COR-L47 (cell line): Measurements from ENCODE around the gene AFF4.

Experiments
- DNase-seq: peaks from one replicate; lab custom pipeline; 2025; lab: John Stamatoyannopoulos, UW

AFF4 gene

DNA sequence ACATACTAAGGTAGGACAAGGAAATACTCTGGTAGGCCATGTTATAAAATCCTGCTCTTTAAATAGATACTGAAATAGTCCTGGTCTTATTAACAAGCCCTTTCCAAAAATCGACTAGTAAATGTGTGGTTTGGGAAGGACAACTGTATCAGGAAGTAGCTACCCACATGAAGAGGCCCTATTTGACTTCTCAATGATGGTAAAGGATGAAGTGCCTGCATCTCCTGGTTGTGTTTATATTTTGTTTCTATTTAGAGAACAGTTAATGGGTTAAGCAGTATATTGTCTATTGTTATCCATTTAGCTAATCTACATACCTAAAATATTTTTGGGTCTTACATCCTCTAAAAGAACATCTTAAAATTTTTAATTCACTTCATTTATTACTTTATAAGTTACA, 109.6 kb downstream of the AFF4 start:
- no peak for DNase-seq

DNA sequence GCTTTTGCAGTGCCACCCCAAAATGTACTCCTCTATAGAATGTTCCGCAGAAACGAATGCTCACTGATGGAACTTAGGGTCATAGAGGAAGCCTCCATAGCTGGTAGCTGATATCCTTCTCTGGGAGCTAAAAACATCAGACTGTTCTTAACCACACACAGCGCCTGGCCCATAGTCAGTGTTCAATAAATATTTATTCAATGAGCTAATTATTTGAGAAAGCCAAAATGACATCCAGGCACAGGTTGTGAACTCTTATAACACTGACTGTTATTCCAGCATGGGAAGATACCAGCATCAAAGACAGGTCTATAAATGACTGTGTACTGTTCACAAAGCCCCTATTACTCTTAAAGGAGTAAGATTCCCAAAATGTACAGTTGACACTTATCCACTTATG, 110.1 kb downstream of the AFF4 start:
- DNase-seq: no peak

DNA sequence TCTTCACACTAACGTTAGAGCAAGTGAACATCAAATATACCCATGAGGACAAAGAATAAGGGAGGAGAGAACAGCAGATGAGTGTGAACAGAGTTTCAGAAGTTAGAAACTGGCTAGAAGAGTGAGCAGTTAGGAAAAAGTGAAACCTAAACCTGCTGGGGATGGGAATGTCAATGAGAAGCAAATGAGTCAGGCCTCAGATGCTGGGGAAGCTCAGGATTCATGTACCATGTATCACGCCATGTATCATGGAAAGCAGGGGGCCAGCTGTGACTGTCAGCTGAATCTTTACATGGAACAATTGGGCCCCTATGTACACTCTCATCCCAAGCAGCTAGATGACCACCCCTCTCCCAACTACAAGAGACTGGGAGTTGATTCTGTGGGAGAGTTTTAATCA, 113.4 kb downstream of the AFF4 start:
- DNase-seq: no peak

DNA sequence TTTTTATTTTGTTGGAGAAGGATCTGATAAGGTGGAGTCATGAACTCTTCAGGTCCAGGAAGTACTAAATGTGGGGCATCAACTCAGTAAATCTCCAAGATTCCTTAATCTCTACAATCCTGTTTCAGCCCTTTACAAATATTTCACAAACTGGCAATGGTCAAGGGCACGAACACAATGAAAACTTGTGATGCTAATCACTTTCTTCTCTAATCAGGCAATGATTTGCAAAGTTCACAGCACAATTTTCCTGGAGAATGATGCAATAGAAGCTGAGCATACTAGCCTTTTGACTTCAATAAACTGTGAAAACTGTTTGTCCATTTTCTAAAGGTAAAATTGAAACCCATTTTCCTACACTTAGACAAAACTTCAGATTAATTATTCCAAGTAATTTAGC, 114.1 kb downstream of the AFF4 start:
- no peak for DNase-seq

DNA sequence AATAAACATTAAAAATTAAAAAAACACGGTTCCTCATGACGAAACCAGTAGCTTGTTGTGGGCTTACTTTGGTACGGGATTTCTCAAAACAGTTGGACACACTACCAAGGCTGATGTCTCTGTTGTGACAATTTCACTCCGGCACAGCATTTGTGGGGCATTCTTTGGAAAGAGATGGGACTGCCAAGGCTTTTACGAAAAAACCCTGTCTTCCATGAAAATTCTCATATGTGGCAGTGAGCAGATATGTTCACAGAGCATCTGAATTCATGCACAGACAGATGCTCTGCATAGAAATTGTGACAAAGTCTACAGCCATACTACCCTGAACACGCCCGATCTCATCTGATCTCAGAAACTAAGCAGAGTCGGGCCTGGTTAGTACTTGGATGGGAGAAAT, 115.2 kb downstream of the AFF4 start:
- no peak for DNase-seq

DNA sequence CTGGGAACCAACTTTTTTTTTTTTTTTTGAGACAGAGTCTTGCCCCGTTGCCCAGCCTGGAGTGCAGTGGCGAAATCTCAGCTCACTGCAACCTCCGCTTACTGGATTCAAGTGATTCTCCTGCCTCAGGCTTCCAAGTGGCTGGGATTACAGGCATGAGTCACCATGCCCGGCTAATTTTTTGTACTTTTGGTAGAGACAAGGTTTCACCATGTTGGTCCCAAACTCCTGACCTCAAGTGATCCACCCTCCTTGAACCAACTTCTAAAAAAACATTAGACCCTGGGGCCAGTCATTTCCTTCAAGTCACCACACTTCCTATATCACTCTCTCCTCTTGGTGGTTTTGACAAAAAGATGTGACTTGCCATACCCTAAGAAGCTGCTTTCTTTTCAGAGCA, 122.1 kb downstream of the AFF4 start:
- DNase-seq: no peak

DNA sequence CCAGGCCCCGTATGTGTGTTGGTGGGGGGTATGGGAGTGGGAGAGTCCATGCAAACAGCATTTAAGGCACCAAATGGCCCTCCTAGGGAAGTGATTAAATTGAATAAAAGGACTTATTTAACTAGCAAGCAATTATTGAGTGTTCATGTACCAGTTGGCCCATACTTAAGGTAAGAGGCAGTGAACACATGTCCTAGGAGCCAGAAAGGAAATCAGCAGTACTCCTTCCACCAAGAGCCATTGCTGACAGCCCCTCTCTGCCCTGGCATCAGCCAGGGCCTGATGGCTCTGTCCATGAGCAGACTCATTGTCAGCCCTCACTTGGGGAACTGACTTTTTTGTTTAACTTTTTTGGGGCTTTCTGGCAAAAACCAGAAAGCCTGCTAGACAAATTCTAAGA, 122.5 kb downstream of the AFF4 start:
- peak; percentile 24 for DNase-seq

DNA sequence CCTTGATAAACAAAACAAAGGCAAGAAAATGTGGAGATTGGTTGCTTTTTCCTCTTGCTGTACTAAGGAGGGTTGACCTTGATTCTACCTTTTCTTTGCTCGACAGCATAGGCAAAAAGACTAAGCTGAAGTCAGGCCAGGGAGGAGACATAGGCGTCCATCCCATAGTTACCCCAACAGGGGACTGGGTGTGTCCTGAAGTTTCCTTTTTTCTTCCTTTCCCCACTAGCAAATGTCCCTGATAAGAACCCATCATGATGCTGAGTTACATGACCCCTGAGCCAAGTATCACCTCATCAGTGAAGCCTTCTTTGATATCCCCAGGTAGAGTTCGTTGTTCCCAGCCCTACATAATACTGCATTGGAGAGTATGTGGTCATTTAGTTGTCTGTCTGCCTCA, 123.1 kb downstream of the AFF4 start:
- no peak for DNase-seq

DNA sequence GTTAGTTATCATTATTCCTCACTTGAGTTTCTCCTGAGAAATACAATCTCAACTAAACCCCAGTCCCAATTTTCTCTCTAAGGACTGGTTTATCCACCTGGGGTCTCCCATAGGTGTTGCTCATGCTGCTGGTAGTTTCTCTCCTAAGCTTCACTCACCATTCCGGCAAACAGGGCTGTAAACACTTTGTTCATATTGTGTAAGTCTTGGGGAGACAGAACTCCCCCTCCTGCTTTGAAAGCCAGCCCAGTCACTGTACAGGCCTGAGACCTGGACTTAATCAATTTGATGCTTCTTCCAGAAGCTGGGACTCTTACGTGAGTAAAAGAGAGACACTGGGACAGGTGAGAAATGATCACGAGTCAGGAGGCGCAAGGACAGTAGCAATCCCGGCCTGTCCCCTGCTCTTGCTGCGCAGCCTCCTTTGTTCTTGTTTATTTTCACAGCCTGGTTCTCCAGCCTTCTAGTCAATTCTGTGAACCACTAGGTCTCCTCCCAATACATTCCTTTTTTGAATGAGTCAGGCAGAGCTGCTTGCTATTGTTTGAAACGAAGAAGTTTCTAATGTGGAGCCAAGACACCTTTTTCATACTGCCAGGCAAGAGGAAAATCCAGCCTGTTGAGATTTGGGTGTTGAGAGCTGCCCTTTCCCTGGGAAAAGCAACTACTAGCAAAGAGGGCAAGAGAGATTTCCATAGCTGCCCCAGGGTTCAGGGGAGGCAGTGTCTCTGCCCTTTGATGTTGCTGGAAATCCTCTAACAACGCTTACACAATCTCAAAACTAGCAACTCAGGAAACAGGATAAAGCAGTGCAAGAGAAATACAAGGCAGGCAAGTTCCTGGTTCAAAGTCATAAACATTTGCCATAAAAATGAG, 123.8 kb downstream of the AFF4 start:
- DNase-seq: no peak

DNA sequence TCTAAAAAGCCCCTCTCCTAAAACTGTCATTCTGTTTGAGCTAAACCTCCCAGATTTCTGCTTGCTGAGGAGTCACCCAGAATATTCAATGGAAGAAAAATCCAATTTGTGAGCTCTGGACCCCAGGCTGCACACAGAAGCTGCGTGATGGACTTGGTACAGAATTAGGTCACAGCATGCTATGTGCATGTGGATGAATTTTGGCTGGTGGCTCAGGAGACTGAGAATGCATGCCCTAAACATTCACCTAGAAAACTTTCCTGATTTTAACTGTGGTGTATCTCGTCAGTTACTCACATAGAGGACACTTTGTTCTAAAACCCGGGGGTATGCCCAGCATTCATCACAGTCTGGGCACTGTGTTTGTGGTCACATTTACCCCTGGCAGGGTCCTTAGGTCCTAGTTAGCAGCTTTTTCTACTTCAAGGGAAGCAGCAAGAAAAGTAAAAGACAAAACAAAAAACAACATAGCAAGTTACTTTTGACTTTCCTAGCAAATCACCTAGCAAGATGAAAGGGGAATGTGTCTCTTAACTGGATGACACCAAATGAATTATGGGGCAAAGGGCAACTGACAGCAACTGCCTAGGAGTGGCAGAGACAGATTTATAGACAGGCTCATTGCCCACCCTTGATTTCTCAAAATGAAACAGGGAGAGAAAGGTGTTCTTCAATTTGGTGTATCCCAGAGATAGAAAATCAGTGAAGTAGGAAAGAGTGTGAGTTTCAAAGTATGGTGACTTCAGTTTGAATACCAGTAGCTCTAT, 124.7 kb downstream of the AFF4 start:
- DNase-seq: no peak

DNA sequence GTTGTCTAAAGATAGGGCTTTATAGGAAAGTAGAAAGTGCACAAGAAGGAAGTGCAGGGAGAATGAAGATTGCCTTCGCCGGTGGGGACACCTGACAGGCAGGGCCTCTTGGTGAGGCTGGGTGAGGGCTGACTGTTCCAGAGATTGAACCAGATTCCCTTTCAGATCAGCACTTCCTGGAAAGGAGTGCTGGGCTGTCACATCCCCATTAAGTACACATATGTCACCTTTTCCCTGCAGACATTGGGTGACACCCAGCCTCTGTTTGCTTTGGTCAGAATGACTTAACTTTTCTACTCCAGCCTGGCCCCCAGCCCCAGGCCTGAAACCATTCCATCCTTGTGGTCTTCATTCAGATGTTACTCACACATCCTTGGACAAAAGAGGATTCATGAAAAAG, 125.6 kb downstream of the AFF4 start:
- no peak for DNase-seq

DNA sequence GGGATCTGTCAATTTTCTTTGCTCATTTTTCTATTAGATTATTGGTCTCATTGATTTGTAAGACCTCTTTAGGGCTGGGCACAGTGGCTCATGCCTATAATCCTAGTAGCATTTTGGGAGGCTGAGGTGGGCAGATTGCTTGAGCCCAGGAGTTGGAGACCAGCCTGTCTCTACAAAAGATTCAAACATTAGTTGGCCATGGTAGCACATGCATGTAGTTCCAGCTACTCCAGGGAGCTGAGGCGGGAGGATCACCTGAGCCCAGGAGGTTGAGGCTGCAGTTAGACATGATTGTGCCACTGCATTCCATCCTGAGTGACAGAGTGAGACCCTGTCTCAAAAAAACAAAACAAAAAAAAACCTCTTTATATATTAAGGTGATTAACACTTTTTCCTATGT, 126.6 kb downstream of the AFF4 start:
- no peak for DNase-seq

DNA sequence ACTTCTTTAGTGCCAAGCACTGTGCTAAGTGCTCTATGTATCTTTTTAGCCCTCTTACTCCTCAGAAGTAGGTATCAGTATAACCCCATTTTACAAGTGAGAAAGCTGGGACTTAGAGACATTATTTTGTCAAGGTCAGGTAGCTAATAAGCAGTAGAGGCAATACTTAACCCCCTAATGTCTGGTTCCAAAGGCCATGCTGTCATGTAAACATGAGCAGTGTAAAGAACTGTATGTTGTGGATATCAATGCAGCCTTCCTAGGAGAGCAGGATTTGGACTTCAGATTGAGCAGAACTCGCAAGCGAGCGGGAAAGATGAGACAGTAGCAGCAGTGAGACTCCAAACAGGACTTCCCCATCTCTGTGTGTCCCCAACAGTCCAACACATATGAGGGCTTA, 129.4 kb downstream of the AFF4 start:
- no peak for DNase-seq

DNA sequence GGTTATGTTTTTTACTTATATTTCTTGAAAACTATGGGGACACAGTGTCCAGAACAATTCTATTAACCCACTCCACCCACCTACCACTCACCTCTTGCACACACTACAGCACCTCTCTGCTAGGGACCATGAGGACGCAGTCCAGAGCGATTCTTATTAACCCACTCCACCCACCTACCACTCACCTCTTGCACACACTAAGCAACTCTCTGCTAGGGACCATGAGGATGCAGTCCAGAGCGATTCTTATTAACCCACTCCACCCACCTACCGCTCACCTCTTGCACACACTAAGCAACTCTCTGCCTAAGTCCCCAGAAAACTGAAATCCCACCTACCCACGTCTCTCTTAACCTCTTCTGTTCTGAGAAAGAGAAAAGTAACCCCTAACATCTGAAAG, 130.8 kb downstream of the AFF4 start:
- no peak for DNase-seq

DNA sequence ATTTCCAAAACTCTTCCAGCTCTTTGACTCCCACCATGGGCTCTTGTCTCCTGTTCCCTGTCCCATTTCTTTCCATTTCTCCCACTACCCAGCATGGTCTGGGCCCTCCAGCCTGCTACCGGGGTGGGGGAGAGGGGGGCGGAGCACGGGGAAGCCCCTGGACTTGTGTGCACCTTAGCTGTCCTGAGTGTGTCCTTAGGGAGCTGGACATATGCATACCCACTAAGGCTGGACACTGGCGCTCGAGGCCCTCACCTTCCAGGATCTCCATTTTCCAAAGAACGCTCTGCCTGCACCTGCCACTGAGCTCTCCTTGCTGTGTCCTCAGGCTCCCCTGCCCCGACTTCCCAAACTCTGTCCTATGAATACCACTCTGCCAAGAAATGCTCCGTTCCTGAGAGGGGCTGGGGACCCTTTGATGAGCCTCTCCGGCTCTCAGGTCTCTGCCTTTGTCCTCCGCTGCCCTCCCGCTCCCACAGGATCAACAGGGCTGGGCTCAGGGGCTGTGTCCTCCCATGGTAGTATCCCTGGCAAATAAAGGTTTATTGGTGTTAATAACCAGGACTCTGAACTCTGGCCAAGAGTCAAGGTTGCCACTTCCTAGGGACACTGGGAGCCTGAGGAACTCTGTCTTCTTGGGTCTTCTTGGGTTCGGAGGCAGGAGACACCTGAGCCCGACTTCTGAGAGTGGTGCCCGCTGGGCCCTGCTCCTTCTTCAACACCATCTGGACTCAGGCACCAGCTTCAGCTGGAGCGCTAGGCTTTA, 132.2 kb downstream of the AFF4 start:
- DNase-seq: no peak

DNA sequence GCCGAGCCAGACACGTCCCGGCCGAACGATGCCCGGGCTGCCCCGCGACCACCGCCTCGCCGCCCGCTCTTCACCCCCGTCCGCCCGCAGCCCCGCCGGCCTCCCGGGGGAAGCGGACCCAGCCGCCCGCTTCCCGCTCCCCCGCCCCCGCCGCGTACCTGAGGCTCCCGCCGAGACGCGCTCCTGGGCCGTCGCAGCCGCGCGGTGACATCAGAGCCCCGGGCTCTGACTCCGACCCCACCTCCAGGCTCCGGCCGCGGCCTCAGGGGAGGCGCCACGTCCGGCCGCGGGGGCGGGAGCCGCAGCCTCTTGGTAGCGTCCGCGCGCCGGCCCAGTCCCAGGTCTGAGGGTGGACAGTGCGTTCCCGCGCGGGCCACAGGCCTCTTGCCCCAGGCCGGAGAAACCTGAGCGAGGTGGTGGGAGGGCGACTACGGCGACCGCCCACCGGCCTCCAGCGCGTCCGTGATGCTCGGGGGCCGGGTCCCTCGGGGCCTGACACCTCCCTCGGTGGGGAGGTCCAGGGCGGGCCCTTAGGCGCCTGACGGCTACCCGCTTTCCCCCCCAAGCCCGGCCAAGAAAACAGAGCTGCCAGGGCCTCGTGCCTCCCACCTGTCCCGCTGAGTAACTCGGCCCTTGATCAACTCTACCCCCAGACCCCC, 132.9 kb downstream of the AFF4 start, which contains the start of gene SHROOM1:
Gene SHROOM1, minus strand, starts transcription at position 212 of the 659 bp plus-strand sequence. CDS start 4,507 bp downstream, outside the sequence.
- peak; percentile 70 for DNase-seq

DNA sequence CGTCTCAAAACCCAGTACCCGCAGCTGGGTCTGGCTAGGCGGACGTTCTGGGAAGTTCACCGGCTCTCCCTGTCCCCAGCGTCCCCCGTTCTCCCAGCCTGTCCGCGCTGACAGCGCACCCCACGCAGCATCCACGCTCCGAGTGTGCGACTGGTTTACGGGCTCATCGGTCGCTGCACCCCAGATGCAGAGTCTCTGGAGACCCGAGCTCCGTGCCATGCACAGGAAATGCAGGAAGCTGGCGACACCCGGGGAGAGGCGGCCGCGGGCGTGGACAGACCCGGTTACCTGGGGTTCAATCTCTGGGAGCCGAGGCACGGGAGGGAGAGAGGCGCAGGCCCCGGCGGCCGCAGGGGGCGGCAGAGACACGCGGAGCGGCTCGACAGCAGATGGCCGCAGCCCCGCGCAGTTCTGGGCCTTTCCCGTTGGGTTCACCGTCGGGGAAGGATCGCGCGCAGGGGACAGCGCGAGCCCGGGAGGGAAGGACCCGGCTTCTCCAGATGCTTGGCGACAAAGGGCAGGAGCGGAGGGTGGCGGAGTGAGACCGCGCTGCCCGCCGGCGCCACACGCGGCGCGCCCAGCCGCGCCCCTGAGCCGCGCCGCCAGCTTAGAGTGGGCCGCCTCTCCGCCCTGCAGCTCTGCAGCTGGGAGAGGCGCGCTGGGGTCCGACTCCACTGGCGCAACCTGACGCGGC, 133.5 kb downstream of the AFF4 start:
- DNase-seq: peak; percentile 78

DNA sequence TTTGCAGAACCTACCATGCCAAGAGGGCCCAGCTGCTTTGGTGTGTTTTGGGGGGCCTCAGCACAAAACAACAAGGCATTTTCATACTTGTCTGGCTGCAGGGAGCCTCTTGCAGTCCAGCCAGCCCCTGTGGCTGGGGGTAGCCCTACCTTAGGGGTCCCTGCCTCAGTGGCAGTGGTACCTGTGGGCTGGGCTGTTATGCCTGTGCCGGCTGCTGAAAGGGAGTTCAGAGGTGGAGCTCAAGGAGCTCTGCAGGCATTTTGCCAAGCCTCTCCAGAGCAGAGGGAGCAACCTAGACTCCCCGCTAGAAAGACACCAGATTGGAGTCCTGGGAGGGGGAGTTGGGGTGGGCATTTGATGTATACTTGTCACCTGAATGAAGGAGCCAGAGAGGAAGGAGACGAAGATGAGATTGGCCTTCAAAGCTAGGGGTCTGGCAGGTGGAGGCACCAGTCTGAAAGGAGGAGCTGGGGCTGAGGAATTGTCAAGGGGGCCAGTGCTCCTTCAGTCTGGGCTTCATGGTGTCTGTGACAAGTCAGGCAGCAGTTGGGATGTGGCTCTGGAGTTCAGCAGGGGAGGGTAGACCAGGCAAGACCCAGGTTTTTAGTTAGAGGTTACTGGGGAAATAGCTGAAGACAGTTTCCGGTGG, 134.5 kb downstream of the AFF4 start:
- DNase-seq: no peak

DNA sequence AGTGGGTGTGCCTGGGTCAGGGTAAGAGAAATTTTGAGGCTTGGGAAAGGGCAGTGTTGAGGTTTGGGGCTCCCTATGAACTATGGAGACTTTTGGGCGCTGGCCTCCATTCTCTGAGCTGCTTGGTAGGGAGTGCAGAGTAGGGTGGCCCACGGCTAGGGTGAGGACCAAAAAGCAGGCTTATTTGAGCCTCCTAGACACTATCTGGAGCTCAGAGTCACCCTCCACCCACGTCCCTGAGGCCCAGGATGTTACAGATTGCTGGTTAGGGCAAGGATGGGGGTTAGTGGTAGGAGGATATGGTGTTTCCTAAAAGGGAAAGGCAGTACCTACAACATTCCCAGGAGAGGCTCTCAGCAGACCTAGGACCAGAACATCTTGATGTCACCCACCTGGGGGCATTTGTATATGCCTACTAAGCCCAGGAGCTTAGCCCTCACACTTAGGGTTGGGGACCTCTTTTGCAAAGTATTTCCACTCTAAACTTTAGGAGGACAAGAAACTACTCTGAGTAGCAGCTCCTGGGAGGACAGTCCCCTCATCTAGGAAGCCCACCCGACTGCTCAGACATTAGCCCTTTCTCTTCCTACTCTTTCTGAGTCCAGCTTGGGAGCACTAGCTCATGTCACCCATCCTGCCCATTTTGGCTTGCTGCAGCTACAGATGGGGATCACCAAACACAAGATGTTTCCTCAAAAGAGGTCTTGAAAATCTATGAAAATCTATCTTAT, 135.3 kb downstream of the AFF4 start:
- DNase-seq: no peak

DNA sequence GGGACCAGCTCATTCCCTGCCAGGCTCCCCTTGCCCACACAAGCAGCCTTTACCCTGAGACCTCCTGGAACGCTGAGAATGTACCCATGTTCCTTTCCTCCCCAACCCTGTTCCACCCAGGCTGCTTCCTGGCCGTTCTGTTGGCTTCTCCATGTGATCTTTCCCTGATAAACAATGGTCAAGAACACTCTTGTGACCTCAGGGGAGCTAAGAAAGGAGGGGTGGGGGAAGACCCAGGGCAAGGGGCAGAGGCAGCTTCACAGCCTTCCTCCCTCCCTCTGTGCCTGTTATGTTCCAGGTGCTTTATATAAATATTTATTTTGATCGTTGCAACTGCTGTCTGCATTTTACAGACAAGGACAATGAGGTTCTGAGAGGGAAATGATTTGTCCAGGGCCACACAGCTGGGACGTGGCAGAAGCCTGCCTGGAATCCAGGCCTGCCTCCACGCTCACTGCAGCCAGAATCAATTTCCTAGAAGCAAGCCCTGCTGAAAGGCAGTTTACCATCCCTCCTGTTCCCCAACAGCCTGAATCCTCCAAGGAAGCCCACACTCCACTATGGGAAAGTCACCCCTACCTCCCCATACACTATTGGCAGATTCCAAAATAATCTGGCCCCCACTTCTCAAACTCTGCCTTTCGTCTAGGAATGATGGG, 136.9 kb downstream of the AFF4 start:
- DNase-seq: no peak
